Tibial nerve (tissue), 3 donors: ENCODE data around the gene GNG7.

Experiments used
- CTCF ChIP-seq, 5 experiments: fragments of 200-600 bp in 3 of 5; fragments of 450-650 bp in 2 of 5; sonication (generic) in 3 of 5; IDR thresholded peaks; one replicate each; pipeline ENCODE4 v1.5.1; 2016 to 2019; ENCODE audit warnings: antibody characterized with exemption in 5 of 5, mild to moderate bottlenecking in 3 of 5, moderate library complexity in 2 of 5
- POLR2A ChIP-seq, 2 donors: fragments of 450-650 bp; IDR thresholded peaks; one replicate each; pipeline ENCODE4 v1.6.1; 2017; ENCODE audit warnings: antibody characterized with exemption in 2 of 2, mild to moderate bottlenecking in 2 of 2, moderate library complexity in 2 of 2

GRCh38 chr19:2538096-2538757, 164.3 kb downstream of the GNG7 start:
- TF ChIP-seq CTCF (IDR thresholded peaks at IDR 0.05) (no peak), POLR2A (IDR thresholded peaks at IDR 0.05) (no peak)
